SIG-M5 (cell line): ENCODE measurements around the gene MYL12B.
"Not testable (repeated sequence)": the region's sequence is repeated elsewhere in the genome, so short reads cannot be mapped to it uniquely, and the experiment has no call there.

Experiments used
- DNase-seq: peaks from one replicate; lab custom pipeline; 2025; lab: John Stamatoyannopoulos, UW

The MYL12B gene

DNA sequence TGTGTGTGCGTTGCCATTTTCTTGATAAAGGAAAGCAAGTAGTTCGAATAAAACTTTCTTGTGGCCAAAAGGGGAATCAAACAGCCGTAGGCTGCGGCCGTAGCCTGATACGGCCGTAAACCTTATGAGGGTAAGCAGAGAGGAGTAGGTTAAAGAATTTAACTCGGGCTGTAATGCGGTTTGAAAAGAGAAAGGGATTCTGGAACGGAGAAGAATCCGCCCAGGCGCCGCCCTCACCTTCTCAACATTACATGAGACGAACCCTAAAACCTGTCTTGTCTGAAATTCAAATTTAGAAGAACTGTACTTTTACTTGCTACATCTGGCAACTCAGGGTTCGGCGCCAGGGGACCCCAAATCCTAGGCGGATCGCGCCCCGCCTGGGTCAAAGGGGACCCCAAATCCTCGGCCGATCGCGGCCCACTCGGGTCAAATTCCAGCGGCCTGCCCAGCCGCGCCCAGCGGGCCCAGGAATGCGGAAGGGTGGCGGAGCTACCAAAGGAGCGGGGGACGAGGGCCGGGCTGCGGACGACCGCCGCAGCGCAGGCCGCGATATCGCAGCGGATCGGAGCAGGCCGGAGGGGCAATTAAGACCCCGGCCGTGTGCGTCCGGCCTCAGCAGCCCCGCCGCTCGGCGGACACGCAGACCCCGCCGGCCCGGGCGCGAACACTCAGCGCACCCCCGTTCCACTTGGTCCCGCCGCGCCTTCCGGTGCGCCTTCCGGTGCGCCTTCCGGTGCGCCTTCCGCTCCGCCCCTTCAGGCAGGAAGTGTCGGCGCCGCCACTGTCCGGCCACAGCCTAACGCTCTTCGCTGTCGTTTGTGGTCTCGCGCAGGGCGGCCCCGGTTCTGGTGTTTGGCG is at the start of gene MYL12B:
MYL12B (plus strand) TSS at position 761 of the 861 bp plus-strand sequence. CDS start 10,766 bp downstream, outside the sequence.
- DNase-seq = no peak

DNA sequence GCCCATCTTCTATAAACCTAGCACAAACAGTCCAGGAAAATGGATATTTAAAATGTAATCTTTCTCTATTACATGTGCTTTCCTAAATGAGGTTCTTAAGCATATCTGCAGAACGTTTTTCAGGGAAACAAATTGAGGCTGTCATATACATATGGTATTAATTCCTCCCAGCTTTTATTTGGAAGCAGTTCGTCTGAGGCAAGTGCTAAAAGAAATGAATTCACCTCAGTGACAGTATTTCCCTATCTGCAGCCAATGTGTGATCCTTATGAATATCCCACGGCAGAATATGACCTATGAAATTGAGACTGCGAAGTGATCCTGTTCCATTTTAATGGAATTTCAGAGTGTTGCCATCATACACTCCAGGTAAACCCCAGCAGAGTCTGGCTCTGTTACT is 49.3 kb upstream of the MYL12B start:
- no peak for DNase-seq

DNA sequence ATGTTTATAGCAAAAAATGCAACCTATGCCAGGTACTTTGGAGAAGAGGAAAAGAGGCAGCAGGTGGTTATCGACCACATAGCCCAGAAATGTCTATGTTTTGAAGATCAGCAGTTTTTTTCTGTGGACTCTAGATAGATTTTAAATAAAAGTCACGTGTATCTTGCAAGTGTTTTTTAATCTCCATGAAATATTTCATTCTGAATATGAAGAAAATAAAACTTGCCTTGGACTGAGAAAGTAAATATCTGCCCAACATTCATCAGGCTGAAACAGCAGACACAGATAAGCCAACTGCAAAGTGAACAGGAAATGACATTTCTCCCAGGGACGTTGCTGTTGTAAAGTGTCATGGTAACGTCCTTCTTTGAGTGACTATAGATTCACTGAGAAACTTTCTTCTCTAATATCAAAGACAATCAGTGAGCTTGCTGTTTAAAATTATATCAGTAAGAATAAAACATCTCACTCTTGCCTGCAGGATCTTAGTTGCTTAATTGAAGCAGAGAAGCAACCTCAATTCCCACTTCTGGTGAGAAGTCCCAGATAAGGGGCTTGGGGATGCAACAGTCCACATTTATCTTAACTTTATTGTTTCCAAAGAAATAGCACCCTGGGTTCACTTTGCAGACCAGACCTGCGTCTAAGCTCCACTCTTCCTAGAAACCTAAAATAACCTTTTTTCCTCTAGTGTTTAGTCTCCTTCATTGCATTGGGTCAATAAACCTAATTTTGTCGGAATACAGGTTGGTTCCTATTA is 48.5 kb upstream of the MYL12B start:
- no peak for DNase-seq

DNA sequence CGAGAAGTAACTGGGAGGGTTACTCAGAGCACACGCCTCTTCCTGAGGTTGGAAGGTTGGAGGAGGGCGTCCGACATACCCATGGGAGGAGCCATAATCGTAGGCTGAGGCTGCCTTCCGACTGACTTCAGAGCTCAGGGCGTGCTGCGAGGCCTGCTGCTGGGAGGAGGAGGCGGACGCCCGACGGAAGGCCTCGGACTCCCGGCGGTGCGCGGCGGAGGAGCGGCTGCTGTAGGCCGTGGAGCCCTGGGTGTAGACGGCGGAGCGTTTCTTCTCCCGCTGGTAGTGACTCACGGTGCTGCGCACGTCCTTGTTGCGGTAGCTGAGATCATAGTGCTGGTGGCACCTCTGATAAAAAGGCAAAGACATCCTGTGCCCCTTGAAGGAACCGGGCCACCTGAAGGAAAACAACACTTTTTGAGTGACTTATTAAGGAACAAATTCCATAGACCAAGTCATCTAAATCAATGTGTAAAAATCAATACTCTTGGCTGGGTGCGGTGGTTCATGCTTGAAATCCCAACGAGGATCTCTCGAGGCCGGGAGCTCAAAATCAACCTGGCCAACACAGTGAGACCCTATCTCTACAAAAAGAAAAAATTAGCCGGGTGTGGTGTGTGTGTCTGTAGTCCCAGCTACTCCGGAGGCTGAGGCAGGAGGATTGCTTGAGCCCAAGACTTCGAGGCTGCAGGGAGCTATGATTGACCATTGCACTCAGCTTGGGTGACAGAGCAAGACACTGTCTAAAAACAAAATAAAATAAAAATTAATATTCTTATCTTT is 46.9 kb upstream of the MYL12B start:
- no peak for DNase-seq

DNA sequence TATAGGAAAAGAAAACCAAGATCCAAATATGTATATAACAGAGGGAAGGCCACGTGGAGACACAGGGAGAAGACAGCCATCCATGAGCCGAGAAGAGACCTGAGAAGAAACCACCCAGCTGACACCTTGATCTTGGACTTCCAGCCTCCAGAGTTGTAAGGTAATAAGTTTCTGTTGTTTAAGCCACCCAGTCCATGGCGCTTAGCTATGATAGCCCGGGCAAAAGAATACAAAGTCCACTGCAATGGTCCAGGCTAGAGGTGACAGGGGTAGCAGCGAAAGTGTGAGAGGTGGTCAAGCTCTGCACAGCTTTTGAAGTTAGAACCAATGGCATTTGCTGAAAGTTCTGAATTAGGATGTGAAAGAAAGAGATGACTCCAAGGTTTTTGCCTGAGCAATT is 44.9 kb upstream of the MYL12B start:
- no peak for DNase-seq

DNA sequence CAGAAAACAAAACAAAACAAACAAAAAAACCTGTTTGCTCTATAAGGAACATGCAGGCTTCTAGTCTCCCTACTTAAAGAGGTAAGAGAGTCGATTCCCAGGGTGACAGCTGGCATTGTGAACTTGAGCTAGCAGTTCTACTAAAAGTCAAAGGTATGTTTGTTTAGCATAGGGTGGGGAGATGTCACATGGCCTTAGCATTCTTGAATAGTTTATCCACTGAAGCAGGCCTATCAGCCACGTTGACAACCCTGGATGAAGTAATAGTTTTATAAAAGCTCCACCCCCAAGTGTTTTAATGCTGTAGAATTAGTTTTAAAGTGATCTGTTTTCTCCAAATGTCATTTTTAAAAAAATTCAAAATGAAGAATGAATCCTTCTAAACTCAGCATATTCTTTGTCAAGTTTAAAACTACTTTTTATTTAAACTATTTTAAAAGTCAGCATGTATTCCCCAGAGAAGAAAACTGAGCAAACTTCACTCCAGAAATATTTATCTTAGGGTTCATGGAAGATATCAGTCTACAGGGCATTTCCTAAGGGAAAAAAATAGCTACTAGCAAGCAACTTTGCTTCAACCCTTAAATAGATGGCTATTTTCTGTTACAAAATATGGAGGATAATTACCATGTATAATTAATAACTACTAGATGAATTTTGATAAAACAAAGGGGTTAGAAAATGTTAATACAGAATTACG is 43.8 kb upstream of the MYL12B start:
- no peak for DNase-seq

DNA sequence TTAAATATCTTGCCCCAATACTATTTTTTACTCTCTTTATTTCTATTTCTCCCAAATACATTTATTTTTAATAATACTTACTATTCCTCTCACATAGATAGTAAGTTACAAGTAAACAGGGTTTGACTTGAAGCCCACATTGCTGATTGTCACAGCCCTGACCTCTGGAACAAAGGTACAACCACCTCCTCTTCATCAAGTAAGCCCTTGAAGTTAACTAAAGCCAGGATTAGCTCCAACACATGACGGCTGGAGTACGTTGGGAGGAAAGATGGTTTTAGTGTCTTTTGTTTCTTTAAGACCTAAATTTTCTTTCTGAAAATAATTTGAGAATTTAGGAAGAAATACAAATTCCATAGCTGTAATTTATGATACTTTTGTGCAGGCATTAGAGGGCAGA is 43.1 kb upstream of the MYL12B start:
- no peak for DNase-seq

DNA sequence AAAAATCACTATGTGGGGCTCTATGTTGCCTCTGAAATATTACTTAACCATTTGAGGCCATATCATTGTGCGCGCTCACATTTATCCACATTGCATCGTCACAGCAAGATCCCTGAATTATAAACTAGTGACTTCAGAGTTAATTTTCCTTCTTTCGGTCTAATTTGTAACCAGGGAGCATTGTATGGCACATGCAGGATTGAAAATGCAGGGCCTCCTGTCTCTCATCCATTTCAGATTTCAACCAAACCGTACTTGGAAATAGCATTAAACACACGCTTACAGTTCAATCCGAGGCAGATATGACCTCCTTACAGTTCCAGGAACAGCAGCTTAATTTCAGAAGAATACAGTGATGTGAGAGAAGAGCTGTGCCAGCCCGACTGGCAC is 42.7 kb upstream of the MYL12B start:
- no peak for DNase-seq

DNA sequence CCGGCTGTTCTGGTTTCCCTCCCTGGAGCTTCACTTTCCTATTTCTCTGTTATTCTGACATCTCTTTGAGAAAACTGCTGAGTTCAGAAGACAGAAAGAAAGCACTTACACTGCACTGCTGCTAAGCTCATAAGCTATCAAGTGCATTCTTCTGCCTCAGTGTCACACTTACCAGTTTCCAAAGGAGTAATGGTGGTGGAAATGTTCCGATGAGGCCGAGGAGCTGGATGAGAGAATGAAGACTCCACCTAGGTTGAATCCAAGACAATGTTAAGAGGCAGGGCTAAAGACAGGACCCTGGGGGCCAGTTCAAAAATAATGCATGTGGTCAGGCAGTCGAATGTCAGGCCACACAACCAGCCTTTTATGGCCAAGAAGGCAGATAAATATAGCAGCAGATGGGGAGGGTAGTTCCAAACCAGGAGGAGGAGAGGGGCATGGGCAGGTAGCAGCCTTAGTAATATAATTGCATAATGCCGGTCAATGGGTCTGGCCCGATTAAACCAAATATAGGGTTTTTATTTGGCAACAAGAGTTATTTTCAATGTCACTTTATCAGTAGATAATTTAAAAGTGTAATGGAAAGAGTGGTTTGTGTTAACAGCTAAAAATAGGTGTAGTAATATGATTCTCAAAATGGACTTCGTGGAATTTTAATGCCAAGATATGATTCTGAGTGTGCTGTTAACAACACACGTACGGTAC is 42.1 kb upstream of the MYL12B start, which contains the start of gene MYOM1:
MYOM1 (minus strand) TSS at position 338 of the 705 bp plus-strand sequence. CDS start 4,745 bp downstream, outside the sequence.
- no peak for DNase-seq

DNA sequence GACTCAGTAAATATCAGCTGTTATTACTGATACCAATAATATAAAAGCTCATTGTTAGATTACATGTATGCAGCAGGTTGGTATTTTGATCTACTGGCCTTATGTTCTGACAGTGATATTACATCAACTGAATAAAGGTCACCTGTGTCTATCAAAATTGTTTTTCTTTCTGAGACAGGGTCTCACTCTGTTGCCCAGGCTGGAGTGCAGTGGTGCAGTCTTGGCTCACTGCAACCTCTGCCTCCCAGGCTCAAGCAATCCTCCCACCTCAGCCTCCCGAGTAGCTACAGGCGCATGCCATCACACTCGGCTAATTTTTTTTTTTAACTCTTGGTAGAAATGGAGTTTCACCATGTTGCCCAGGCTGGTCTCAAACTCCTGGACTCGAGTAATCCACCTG is 41.1 kb upstream of the MYL12B start:
- not testable (repeated sequence) for DNase-seq

DNA sequence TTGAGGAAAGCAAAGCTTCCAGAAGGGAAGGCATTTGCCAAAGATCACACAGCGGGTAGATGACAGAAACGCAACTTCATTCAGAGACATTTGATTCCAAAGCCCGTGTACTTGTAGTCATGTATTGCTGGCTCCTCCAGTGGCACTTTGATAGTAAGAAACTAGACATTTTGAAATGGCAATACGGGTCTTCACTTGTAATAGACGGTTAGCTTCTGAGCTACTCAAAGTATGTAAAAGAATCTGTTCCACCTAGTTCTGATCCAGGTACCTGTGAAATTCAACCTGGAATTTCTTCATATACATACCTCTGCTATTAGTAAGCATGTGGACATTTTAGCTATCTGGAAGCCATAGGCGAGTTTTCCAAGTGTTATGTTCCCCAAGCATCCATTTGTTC is 40.4 kb upstream of the MYL12B start:
- DNase-seq = no peak

DNA sequence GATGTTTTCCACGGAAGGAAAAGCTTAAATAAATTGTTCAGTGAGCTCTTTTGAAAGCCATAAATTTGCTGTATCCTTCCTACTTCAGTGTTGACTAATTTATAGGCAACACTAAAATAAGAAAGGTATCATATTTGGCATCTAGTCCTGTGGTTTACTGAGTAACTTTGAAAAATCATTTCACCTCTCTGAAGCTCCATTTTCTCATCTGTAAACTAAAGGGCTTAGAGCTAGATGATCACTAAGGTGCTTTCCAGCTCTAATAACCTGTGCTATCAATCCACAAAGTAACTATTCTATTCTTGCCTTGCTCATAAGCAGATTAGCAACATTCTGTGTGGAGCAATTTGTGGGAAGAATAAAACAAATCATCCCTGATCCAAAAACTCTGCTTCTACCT is 38.6 kb upstream of the MYL12B start:
- DNase-seq = no peak

DNA sequence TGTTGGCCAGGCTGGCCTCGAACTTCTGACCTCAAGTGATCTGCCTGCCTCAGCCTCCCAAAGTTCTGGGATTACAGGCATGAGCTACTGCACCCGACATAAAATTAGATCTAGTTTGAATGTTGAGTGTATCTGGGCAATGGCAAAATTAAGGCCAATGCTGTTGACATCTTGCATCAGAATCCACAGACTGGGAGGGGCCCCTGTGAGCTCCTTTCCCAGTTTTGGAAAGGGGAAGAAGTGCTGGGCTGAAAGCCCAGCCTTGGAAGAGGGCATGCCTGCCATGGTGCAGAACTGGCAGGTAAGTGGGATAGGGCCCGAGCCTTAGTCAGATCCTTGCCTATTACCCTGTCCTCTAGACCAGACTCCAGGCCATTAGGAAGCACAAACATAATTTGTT is 37.7 kb upstream of the MYL12B start:
- DNase-seq = no peak

DNA sequence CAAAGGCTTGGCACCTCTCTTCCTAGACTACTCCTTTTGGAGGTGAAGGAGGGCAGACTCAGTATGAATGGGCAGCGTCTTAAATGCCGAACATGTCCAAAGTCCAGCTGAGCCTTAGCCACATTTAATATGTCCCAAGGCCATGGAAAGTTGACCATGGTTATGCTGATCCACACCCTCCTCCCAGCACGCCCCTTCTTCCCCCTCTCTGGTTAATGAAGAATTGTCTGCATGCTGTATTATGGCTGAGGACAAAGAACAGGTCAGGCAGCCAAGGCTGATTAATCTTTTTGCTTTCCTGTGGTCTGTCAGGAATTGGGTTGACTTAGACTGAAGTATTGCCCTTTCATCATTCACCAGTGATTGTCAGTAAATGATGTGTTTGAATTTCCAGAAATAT is 36.3 kb upstream of the MYL12B start:
- DNase-seq = no peak

DNA sequence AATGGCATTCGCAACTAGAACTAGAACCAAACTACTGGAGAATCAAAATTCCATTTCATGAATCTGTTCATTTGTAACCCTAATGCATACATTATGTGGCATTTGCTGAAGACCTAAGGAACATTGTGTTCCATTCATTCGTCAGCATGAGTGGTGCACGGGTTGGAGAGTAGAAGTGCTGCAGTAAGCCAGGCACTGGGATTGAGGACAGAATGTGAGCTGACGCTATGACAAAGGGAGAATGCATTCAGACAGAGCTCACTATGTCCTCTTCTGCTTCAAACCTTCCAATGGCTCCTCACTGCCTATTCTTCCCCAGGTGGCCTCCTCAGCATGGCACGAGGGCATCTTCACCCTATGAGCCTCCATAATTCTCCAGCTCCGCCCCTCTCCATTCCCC is 35.9 kb upstream of the MYL12B start:
- no peak for DNase-seq

DNA sequence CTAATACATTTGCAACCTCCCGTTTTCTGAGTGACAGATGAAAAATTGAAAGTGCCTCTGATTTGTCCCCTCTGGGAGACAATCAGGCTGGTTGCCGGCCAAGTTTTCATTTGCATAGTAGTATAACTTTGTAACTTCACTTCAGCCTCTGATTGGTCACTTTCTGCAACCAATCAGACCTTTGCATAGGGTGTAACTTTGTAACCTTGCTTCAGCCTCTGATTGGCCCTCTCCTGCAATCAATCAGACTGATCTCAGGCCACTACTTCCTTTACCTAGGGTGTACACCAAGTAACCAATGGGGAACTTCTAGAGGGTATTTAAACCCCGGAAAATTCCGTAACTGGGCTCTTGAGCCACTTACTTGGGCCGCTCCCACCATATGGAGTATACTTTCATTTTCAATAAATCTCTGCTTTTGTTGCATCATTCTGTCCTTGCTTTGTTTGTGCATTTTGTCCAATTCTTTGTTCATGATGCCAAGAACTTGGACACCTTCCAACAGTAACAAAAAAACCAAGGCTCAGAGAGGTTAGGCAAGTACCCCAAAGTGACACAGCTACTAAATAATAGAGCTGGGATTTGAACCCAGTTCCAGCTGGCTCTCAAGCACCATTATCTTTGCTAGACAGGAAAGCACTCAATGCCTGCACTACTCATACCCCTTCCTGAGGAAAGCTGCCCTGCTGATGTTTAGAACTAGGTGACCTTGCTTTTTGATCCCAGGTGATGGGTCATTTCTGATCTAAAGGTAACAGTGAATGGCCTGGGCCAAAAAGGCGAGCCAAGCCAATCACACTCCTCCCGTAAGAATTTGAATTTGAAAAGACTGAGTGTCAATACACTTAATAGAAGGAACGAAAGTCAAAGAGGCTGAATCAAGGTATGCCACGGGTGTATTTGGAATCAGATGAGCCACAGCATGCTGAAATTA is 31.3 kb upstream of the MYL12B start:
- no peak for DNase-seq

DNA sequence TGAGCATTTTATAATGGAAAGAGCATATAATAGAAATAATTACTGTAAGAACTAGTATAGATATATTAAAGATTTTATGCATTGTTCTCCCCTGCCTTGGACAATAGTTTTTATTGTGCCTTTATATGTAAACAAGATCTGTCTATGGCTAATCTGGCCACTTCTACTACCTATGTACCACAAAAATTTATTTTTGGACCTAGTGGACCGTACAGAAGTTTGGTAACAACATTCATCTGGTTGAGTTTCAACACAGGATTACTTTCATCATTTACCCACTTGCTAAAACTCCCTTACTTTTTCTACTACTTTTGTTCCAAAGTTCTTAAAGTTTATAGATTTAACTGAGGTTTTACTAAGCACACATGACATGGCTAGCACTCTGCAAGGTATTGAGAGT is 28.9 kb upstream of the MYL12B start:
- no peak for DNase-seq

DNA sequence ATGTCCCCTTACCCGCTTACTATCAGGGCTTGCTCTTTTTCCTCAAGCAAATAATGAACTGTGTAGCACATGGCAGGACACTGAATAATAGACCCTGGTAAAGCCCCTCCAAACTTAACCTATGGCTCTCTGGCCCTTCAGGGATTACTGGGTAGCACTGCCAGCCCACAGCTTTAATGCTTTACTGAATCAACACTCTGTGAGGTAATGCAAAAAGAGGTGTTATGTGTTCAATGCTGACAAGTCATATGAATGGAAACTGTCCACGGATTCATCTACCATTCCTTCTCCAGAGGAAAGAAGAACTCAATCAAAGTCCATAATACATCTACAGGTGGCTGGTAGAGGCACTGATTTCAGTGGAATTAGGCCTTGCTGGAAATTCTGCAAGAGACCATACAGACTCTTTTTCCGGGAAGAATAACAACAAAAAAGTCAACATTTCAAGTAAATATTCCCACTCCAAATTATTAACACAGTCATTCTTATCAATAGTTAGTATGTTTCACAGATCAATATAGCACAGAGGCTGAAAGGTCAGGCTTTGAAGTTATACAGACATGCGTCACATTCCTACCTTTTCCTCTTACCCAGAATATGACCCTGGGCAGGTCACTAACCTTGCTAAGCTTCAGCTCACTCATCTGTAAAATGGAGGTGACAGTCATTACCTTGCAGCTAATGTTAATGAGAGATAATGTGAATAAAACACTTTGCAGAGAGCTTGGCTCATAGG is 28.3 kb upstream of the MYL12B start:
- DNase-seq = no peak

DNA sequence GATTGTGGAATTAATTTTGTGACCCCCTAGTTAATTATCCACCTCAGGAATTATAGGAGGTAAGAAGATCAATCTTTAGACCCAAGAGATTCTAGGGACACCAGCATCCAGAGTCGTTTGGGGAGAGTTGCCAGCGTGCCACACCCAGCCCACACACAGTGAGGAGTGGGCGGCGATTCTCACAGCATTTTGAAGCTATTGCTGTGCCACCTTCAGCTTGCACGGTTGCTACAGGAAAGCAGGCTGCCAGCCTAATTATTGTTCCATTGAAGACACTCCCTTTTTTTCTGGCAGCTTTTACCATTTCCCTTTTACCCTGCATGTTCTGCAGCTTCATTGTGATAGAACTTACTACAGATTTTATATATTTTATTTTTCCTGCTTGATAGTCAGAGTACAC is 27.5 kb upstream of the MYL12B start:
- no peak for DNase-seq
